HG02610 (cell line): Measurements from ENCODE around the gene SLC66A2.

Experiments
- ATAC-seq: cut with Tn5 transposase; IDR thresholded peaks from one replicate; pipeline ENCODE4 v1.9.1; 2021; ENCODE audit warnings: mild to moderate bottlenecking, moderate library complexity; ENCODE audit not compliant: unreplicated experiment

The SLC66A2 gene

GRCh38 chr18:79852561-79853302, 98.7 kb downstream of the SLC66A2 start:
- no peak for ATAC-seq
